HG02852 (cell line): Measurements from ENCODE around the gene TGFB3.
"Not testable (repeated sequence)": the region's sequence is repeated elsewhere in the genome, so short reads cannot be mapped to it uniquely, and the experiment has no call there.

ENCODE experiments used
- ATAC-seq: cut with Tn5 transposase; IDR thresholded peaks from one replicate; pipeline ENCODE4 v1.9.1; 2021; ENCODE audit warnings: mild to moderate bottlenecking, moderate library complexity; ENCODE audit not compliant: unreplicated experiment

TGFB3 gene

DNA sequence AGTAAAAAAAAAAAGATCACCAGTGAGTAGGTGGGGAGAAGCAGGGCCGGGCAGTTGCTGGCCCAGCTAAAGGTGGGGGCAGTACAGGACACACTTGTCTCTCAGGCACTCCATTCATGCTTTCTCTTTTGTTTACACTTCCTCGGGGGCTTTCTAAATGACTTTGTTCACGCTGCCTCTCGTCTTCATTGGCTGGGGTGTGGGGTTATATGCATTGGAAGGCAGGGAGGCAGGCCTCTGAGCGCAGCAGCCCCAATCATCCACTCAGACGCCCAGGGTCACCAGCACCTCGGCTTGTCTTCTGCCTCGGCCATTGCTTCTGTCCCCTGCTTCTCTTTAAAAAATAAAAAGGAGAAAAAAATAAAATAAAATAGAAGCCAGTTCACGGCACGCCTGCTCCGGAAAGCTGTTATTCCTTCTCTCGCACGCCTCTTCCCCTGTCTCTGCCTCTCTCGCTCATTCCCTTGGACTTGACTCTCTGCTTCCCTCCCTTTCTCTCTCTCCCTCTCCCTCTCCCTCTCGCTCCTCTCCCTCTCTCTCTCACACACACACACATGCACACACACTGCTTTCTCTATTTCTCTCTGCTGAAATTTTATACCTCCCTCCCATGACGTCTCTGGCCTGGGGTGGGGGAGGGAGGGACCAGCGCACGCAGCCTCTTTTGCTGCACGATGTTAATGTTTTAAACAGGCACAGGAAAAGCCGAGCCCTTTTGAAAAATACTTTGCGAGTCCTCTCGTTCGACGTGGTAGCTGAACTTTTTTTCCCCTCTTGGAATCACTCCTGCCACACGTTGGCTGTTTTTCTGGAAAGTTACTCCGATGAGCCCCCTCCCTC is at the start of gene TGFB3:
Gene TGFB3 (minus strand): TSS at position 570 of the 840 bp plus-strand sequence. CDS start 1,102 bp downstream, outside the sequence.
- ATAC-seq = peak; percentile 53

GRCh38 chr14:76024211-76024907 is 42.6 kb upstream of the TGFB3 start:
- no peak for ATAC-seq

GRCh38 chr14:76023757-76024156 is 42.0 kb upstream of the TGFB3 start:
- no peak for ATAC-seq

- no peak for ATAC-seq
These were observed 41.2 kb upstream of the TGFB3 start for GRCh38 chr14:76022991-76023390.

- no peak for ATAC-seq
These were observed 37.9 kb upstream of the TGFB3 start for GRCh38 chr14:76019676-76020075.

DNA sequence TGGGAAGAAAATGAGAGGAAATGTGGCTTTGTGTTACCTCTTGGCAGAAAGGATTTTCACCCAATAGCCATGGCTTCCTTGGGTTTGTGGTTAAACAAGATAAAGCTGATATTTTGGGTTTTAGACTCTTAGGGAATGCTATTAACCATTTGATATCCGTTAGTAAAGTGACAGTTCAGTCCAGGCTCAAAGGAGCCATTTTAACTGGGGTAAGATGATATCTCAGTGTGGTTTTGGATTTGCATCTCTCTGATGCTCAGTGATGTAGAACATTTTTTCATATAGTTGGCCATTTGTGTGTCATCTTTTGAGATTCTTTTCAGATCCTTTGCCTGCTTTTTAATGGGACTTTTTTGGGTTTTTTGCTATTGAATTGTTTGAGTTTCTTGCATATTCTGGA is 33.9 kb upstream of the TGFB3 start:
- ATAC-seq = no peak

GRCh38 chr14:76015191-76015590 is 33.4 kb upstream of the TGFB3 start:
- no peak for ATAC-seq

DNA sequence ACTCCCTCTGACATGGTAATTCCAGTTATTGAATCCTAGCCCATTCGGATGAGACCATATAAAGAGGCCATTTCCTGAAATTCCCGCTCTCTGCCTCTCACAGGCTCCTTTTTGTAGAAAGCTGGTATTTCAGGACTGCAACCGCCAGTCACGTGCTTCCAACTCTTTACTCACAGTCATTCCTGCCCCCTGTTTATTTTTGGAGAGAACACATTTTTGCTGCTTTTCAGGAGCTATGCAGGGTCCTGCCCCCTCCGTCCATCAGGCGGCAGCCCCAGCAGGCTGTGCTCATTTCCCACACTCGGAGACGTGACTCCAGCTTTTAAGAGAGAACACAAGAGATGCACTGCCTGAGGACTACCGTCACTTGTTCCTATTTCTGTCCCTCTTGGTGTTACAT is 30.6 kb upstream of the TGFB3 start:
- no peak for ATAC-seq

DNA sequence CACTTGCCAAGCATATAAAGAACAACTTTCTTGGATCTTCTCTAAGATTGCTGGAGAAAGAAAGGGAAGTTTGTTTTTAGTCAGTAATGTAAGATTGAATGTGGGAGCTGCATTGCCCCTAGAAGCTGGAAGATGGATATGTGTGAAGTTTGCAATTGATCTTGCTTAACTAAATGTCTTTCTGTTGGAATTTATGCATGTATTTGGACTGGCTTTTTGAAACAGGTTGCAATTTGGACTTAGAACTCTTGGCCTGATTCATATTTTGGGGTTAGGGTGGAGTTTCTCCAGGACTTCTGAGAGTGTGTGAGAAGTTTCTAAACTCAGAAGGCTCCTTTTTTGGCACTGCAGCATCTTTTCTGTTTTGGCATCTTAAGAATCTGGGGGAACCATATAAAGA is 30.1 kb upstream of the TGFB3 start:
- ATAC-seq = no peak

GRCh38 chr14:76009627-76010026 is 27.8 kb upstream of the TGFB3 start:
- not testable (repeated sequence) for ATAC-seq

DNA sequence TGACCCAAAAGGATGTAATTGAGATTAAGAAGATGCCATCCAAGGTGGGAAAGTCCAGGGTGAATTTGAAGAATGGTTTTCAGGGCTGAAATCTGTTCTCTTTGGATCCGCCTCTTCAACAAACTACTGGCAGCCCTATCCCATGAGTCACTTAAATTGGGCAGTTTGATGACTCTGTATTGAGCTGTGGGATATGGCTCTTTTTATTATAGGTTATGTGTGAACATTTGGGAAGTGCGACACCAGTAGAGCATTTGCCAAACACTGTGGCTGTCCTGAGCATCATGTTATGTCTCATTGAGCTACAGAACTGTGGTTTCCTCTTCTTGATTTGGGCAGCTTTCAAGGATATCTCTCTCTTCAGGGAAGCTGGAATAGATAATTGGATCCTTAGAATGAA is 26.1 kb upstream of the TGFB3 start:
- no peak for ATAC-seq

DNA sequence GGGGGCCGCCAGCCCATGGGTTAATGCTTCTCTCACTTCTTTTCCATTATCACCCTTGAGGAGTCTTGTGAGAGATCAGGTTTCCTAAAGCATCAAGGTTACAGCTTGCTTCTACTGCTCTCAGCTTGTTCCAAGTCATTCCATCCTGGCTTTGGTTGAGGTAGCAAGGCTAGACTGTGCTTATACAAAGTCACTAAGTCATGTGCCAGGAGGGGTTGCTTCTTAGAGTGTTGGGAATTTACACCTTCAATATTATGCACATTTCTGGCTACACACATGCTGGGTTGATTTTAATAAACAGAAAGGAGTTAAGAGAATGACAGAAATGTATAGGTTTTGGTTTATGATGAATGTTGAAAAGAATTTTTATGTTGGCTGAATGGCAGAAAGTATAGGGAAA is 25.6 kb upstream of the TGFB3 start:
- no peak for ATAC-seq

DNA sequence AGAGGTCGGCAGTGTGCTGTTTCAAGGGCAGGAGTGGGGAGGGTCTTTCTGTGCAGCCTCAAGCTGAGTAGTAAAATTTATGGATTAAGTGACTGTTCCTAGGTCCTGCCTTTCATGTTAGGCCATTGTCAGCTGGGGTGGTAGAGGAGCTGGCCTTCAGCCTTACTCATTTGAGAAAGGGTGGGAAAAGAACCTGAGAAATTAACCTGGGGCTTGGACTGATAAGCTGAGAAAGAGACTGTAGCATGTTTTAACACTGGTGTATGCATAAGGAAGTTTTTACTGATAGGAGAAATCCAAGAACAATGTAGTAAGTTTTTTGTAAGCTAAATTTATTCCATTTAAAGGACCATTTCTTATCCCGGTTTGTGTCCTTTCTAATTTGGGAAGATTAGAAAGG is 24.5 kb upstream of the TGFB3 start:
- ATAC-seq = no peak

- no peak for ATAC-seq
These were observed 20.6 kb upstream of the TGFB3 start for GRCh38 chr14:76002383-76002782.

DNA sequence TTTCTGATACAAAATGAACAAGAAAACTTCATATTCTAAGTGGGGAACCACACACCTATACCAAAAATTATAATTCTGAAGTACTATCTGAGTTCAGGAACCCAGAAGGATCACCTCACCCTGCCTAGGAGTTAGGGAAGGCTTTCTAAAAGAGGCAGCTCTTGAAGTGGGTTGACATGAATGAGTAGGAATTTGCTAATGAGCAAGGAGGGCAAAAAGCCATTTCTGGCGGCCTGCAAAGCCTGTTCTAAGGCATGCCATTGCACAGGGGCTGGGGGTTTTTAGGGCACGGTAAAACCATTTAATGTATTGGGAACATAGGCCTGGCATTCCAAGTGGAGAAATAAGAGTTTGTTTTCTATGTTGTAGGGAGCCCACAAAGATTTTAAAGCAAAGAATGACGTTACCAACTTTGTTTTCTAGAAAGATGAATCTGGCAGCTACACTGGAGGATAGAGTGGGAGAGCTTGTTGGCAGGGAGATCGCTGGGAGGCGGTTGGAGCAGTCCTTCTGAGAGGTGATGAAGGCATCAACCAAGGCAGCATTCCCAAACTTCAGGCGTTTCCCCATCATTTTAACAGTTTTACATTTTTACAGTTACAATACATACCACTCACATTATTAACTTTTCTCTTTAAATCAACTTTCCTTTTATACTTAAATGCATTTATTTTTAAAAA is 17.9 kb upstream of the TGFB3 start:
- ATAC-seq = no peak

GRCh38 chr14:75996488-75996887 is 14.7 kb upstream of the TGFB3 start:
- no peak for ATAC-seq

GRCh38 chr14:75995372-75996041 is 13.7 kb upstream of the TGFB3 start:
- ATAC-seq = no peak

- ATAC-seq = peak; percentile 73
These were observed 11.8 kb upstream of the TGFB3 start for GRCh38 chr14:75993567-75994041.

- no peak for ATAC-seq
These were observed 10.0 kb upstream of the TGFB3 start for GRCh38 chr14:75991753-75992152.

GRCh38 chr14:75990297-75990696 is 8.5 kb upstream of the TGFB3 start:
- no peak for ATAC-seq

- no peak for ATAC-seq
These were observed 7.3 kb upstream of the TGFB3 start for GRCh38 chr14:75989134-75989533.
